ENCODE data around the gene CATSPERB.

The CATSPERB gene

DNA sequence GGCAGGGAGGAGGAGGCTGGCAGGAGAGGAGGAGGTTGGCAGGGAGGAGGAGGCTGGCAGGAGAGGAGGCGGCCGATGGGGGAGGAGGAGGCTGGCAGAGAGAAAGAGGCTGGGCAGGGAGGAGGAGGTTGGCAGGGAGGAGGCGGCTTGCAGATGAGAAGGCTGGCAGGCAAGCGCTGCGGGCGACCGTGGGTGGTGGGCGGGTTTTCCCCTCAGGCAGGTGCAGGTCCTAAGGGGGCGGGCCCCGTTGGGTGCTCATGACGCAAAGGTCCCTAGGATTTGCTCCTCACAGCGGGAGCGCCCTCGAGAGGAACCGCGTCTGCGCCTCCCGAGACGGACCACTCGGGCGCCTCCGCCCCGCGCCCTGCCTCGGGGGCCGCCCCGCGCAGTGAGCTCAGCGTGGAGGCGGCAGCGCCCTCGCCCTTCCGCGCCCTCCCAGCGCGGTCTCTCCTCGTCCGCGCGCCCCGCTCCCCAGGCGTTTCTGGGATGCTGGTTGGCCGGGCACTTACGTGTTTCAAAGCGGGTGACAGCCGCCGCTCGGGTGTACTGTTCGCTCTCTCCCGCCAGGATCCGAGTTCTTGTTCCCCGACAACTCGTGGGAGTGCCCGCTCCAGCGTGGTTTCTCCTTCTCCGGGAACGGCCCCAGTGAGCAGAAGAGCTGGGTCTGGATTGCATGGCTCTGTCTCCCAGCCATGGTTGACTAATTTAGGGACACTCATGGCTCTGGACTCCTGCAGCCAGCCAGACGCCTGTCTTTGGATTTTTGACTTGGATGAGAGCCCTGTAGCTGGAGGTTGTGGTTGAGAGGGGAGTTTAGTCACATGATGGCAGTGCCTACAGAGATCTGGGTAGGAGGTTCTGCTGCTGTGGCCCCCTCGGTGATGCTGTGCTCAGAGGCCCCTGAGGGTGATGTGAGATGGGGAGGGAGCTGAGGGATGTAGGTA is 157.7 kb downstream of the CATSPERB start (continued):
- TF ChIP-seq ZNF76 (tag by site-specific recombination; IDR thresholded peaks at IDR 0.05; ENCODE audit: borderline replicate concordance, low read depth) (peak; percentile 57; the same call in 1 of the 2 replicates), ZNF211 (tag by site-specific recombination; IDR thresholded peaks at IDR 0.05; ENCODE audit: low read depth) (no peak), ZNF416 (tag by site-specific recombination; IDR thresholded peaks at IDR 0.05) (no peak), HOXC10 (CRISPR knock-in tag; IDR thresholded peaks at IDR 0.05) (no peak), ZFP41 (tag by site-specific recombination; IDR thresholded peaks at IDR 0.05; ENCODE audit: borderline replicate concordance) (no peak), ZFP69B (tag by site-specific recombination; IDR thresholded peaks at IDR 0.05) (peak; percentile 24; the same call in 1 of the 2 replicates), ZNF423 (tag by site-specific recombination; IDR thresholded peaks at IDR 0.05) (peak; percentile 95), KLF8 (tag by site-specific recombination; IDR thresholded peaks at IDR 0.05) (peak; percentile 52; the same call in 1 of the 2 replicates), PRDM4 (tag by site-specific recombination; IDR thresholded peaks at IDR 0.05) (no peak), ZNF433 (tag by site-specific recombination; IDR thresholded peaks at IDR 0.05; ENCODE audit: low read depth) (no peak), ZNF16 (tag by site-specific recombination; IDR thresholded peaks at IDR 0.05; ENCODE audit: low read depth) (no peak), ZNF426 (tag by site-specific recombination; IDR thresholded peaks at IDR 0.05) (no peak), ZXDB (tag by site-specific recombination; IDR thresholded peaks at IDR 0.05) (no peak), ZNF138 (tag by site-specific recombination; IDR thresholded peaks at IDR 0.05; ENCODE audit: borderline replicate concordance) (no peak), ZNF26 (tag by site-specific recombination; IDR thresholded peaks at IDR 0.05) (no peak), ZNF404 (tag by site-specific recombination; IDR thresholded peaks at IDR 0.05) (no peak), ZNF202 (tag by site-specific recombination; IDR thresholded peaks at IDR 0.05; ENCODE audit: borderline replicate concordance) (peak; percentile 89; the same call in 1 of the 2 replicates), ZNF112 (tag by site-specific recombination; IDR thresholded peaks at IDR 0.05) (no peak), ZNF654 (tag by site-specific recombination; IDR thresholded peaks at IDR 0.05; ENCODE audit: low read depth) (no peak), WT1 (tag by site-specific recombination; IDR thresholded peaks at IDR 0.05) (no peak), ZNF513 (tag by site-specific recombination; IDR thresholded peaks at IDR 0.05) (no peak), ZNF776 (tag by site-specific recombination; IDR thresholded peaks at IDR 0.05; ENCODE audit: borderline replicate concordance) (no peak), GLIS2 (tag by site-specific recombination; IDR thresholded peaks at IDR 0.05) (peak; percentile 96), ZNF324 (tag by site-specific recombination; IDR thresholded peaks at IDR 0.05) (no peak), ZNF169 (tag by site-specific recombination; IDR thresholded peaks at IDR 0.05) (no peak), GLI2 (tag by site-specific recombination; IDR thresholded peaks at IDR 0.05; ENCODE audit: borderline replicate concordance, low read depth) (no peak)
- TF ChIP-seq, protein P1, sequence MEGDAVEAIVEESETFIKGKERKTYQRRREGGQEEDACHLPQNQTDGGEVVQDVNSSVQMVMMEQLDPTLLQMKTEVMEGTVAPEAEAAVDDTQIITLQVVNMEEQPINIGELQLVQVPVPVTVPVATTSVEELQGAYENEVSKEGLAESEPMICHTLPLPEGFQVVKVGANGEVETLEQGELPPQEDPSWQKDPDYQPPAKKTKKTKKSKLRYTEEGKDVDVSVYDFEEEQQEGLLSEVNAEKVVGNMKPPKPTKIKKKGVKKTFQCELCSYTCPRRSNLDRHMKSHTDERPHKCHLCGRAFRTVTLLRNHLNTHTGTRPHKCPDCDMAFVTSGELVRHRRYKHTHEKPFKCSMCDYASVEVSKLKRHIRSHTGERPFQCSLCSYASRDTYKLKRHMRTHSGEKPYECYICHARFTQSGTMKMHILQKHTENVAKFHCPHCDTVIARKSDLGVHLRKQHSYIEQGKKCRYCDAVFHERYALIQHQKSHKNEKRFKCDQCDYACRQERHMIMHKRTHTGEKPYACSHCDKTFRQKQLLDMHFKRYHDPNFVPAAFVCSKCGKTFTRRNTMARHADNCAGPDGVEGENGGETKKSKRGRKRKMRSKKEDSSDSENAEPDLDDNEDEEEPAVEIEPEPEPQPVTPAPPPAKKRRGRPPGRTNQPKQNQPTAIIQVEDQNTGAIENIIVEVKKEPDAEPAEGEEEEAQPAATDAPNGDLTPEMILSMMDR (tag by site-specific recombination; IDR thresholded peaks at IDR 0.05), result no peak; the same call in 1 of the 2 replicates
- TF ChIP-seq, protein P2, sequence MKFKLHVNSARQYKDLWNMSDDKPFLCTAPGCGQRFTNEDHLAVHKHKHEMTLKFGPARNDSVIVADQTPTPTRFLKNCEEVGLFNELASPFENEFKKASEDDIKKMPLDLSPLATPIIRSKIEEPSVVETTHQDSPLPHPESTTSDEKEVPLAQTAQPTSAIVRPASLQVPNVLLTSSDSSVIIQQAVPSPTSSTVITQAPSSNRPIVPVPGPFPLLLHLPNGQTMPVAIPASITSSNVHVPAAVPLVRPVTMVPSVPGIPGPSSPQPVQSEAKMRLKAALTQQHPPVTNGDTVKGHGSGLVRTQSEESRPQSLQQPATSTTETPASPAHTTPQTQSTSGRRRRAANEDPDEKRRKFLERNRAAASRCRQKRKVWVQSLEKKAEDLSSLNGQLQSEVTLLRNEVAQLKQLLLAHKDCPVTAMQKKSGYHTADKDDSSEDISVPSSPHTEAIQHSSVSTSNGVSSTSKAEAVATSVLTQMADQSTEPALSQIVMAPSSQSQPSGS (tag by site-specific recombination; IDR thresholded peaks at IDR 0.05; ENCODE audit: low read depth), result no peak
- TF ChIP-seq, protein P3, sequence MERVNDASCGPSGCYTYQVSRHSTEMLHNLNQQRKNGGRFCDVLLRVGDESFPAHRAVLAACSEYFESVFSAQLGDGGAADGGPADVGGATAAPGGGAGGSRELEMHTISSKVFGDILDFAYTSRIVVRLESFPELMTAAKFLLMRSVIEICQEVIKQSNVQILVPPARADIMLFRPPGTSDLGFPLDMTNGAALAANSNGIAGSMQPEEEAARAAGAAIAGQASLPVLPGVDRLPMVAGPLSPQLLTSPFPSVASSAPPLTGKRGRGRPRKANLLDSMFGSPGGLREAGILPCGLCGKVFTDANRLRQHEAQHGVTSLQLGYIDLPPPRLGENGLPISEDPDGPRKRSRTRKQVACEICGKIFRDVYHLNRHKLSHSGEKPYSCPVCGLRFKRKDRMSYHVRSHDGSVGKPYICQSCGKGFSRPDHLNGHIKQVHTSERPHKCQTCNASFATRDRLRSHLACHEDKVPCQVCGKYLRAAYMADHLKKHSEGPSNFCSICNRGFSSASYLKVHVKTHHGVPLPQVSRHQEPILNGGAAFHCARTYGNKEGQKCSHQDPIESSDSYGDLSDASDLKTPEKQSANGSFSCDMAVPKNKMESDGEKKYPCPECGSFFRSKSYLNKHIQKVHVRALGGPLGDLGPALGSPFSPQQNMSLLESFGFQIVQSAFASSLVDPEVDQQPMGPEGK (tag by site-specific recombination; IDR thresholded peaks at IDR 0.05), result peak; percentile 71

Measured in HEK293 (cell line).